Daoy (cell line): ENCODE data around the gene MYL5. TPM values are rescaled to one million over a fixed set of nuclear protein-coding genes. Genes with fewer than 3 reads are reported as not detected.
"Not testable (repeated sequence)": the region's sequence is repeated elsewhere in the genome, so short reads cannot be mapped to it uniquely, and the experiment has no call there.

Experiments
- DNase-seq: peaks from one replicate; pipeline ENCODE4 v3.0.0-alpha.2; 2015; ENCODE audit warnings: low read depth
- total RNA-seq: library from RNA; depleted of rRNA; stranded (reverse); fragments of >200 nt; shearing (Covaris generic); gene quantifications from 2 replicates; pipeline ENCODE4 v1.2.3, GENCODE V29; 2014; rRNA removed

The MYL5 gene
- total RNA-seq, 1 experiment from 2014 or later = 2.2 TPM

DNA sequence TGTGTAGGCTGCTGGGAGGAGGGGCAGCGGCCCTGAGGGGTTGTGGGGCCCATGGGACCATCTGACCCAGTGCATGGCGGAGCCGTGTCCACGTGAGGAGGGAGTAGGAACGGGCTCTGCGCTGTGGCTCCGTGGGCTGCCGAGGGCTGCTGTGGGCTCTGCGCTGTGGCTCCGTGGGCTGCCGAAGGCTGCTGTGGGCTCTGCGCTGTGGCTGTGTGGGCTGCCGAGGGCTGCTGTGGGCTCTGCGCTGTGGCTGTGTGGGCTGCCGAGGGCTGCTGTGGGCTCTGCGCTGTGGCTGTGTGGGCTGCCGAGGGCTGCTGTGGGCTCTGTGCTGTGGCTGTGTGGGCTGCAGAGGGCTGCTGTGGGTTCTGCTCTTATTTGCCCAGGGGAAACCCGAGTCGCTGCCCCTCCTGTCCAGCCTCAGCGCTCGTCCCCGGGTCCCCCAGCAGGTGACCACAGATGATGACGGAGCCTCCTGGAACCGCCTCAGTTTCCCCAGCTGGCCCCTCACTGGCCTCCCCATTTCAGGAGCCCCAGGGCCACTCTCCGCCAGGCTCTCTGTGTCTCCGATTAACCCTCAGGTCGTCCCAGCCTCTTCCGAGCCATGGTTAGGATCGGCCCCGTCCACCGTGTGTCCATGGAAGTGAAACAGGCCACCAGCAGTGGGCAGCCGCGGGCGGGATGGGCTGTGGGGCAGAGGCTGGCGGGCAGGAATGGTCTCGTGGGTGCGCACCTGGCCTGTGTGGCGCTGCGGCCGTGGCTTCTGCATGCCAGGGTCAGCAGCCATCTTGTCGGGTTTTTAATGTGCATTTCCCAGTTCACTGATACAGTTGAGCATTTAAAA lies 51.3 kb downstream of the MYL5 start:
- no peak for DNase-seq

- no peak for DNase-seq
These were observed 52.0 kb downstream of the MYL5 start for GRCh38 chr4:726235-726787.

- DNase-seq = no peak
These were observed 52.5 kb downstream of the MYL5 start for GRCh38 chr4:726838-727237.

DNA sequence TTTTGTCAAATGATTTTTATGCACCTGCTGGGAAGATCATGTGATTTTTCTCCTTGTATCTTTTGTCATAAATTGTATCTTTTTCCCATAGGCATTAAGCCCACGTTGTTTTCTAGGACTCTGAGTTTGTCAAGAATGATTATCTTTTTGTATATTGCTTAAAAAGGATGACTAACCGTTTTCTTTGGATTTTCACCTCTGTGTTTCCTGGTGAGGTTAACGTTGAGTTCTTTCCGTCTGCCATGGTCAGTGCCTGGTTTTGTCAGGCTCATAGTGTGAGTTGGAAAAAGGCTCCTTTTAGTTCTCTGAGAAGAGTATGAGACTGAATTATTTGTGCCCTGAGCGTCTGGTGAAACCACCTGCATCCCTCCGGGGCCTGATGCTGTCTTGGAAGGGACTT lies 53.2 kb downstream of the MYL5 start:
- no peak for DNase-seq

- DNase-seq = no peak
These were observed 55.3 kb downstream of the MYL5 start for GRCh38 chr4:729336-730315.

GRCh38 chr4:730511-730910 lies 56.2 kb downstream of the MYL5 start:
- no peak for DNase-seq

GRCh38 chr4:730946-731904 lies 56.9 kb downstream of the MYL5 start:
- DNase-seq = not testable (repeated sequence)

Other genes starting within 250 kb of the MYL5 start
- 9.7 and 19.3 TPM in 2 replicates for gene ZNF721, start 175.4 kb upstream of the MYL5 start, total RNA-seq
- 14.3 and 15.9 TPM in 2 replicates for gene PIGG, start 175.3 kb upstream of the MYL5 start, total RNA-seq
- gene TMEM271, start 98.2 kb upstream of the MYL5 start, total RNA-seq = not detected in 2 replicates
- gene PDE6B, start 49.0 kb upstream of the MYL5 start, total RNA-seq = 0.51 and 4.2 TPM in 2 replicates
- 101 and 109 TPM in 2 replicates for gene ATP5ME, start 266 bp upstream of the MYL5 start, total RNA-seq
- gene SLC49A3, start 14.6 kb downstream of the MYL5 start, total RNA-seq = not detected in 2 replicates
- 26.5 TPM in 2 replicates for gene PCGF3, start 31.3 kb downstream of the MYL5 start, total RNA-seq
- not detected in 2 replicates for gene CPLX1, start 151.6 kb downstream of the MYL5 start, total RNA-seq